SU-DHL-6 (cell line): Measurements from ENCODE around the gene CCDC85C.
A peak's percentile ranks its signal among the peaks of the same experiment; 100 is the strongest.

Experiments
- H2AFZ ChIP-seq: fragments of 200-600 bp; sonication (generic); 2 replicates; pipeline ENCODE4 v1.6.1; 2014; ENCODE audit warnings: low read depth, mild to moderate bottlenecking, moderate library complexity, mixed read lengths, antibody characterized with exemption, low read length; ENCODE audit not compliant: severe bottlenecking
- H3F3A ChIP-seq: fragments of 200-600 bp; shearing (Covaris generic); 2 replicates; pipeline ENCODE4 v1.6.0; 2016; ENCODE audit warnings: antibody characterized with exemption, mild to moderate bottlenecking; ENCODE audit not compliant: insufficient read depth
- H3K27ac ChIP-seq: fragments of 200-600 bp; sonication (generic); 2 replicates; pipeline ENCODE4 v1.5.1; 2016; ENCODE audit warnings: low read depth, mild to moderate bottlenecking, low read length, moderate library complexity, mixed read lengths
- H3K27me3 ChIP-seq: fragments of 200-600 bp; sonication (generic), shearing (Covaris generic); 2 replicates; pipeline ENCODE4 v1.6.0; 2014; ENCODE audit warnings: mild to moderate bottlenecking, low read length
- H3K36me3 ChIP-seq: fragments of 200-600 bp; sonication (generic); 2 replicates; pipeline ENCODE4 v1.6.1; 2014; ENCODE audit warnings: mild to moderate bottlenecking, low read length, mixed read lengths
- H3K4me2 ChIP-seq: fragments of 300-600, 200-600 bp; shearing (Covaris generic), sonication (generic); 2 replicates; pipeline ENCODE4 v1.6.0; 2014; ENCODE audit warnings: low read length, low read depth, mild to moderate bottlenecking; ENCODE audit not compliant: poor library complexity, severe bottlenecking
- H3K4me3 ChIP-seq: fragments of 200-600 bp; sonication (generic); 2 replicates; pipeline ENCODE4 v1.5.1; 2014; ENCODE audit warnings: antibody characterized with exemption, low read length, mild to moderate bottlenecking, mixed read lengths; ENCODE audit not compliant: insufficient read depth, poor library complexity, severe bottlenecking
- H3K79me2 ChIP-seq: fragments of 200-600 bp; sonication (generic); 2 replicates; pipeline ENCODE4 v1.6.1; 2014; ENCODE audit warnings: mild to moderate bottlenecking, low read length, moderate library complexity; ENCODE audit not compliant: insufficient read depth
- H3K9ac ChIP-seq: fragments of 200-600 bp; sonication (generic); 2 replicates; pipeline ENCODE4 v1.7.0; 2014; ENCODE audit warnings: mild to moderate bottlenecking, low read length
- H3K9me2 ChIP-seq: fragments of 200-600 bp; sonication (generic); replicated peaks from 2 replicates; pipeline ENCODE4 v1.6.1; 2014; ENCODE audit warnings: low read length; ENCODE audit not compliant: insufficient read depth
- H3K9me3 ChIP-seq: fragments of 200-600 bp; sonication (generic); 2 replicates; pipeline ENCODE4 v1.6.1; 2014; ENCODE audit warnings: low read length, mixed read lengths; ENCODE audit not compliant: insufficient read depth
- H4K20me1 ChIP-seq: fragments of 200-600 bp; sonication (generic); 2 replicates; pipeline ENCODE4 v1.6.1; 2014; ENCODE audit warnings: low read depth, mild to moderate bottlenecking, antibody characterized with exemption, low read length, moderate library complexity, mixed read lengths
- EZH2phosphoT487 ChIP-seq: fragments of 200-600 bp; sonication (generic), shearing (Covaris generic); conservative IDR thresholded peaks from 2 replicates; pipeline ENCODE4 v1.6.1; 2018; ENCODE audit warnings: mild to moderate bottlenecking, antibody characterized with exemption, low read length, moderate library complexity, mixed read lengths
- TF ChIP-seq, protein P1 (sequence below): fragments of 200-600 bp; sonication (generic); IDR thresholded peaks from one replicate; pipeline ENCODE4 v1.5.1; 2017; ENCODE audit warnings: antibody characterized with exemption, mild to moderate bottlenecking, low read length, moderate library complexity; ENCODE audit not compliant: insufficient read depth, poor library complexity, severe bottlenecking

Gene CCDC85C

DNA sequence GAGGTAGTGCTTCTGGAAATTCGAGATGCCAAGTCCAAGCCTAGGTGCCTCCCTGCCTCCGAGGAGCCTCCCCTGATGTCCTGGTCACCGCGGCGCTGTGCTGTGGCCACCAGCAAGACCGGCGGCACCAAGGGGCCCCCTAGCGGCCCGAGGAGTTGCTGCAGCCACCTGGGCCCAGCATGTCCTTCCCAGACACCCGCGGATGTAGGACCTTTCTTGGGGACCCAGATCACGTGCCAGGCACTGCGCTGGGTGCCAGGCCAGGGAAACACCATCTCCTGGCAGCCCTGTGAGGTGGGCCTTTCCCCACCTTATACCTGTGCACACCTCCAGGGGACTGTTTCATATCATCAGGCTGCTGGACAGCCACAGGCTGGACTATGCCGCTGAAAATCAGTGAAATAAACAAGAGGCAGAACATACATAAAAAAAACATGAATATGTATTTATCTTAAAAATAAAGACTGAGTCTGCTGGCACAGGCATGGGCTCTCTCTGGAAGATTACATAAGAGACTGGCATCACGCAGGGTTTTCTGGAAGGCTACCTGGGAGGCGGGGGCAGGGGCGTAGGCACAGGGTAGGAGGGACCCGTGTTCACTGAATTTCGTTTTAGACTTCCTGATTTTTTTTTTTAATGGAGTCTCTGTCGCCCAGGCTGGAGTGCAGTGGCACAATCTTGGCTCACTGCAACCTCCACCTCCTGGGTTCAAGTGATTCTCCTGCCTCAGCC, 25.0 kb upstream of the CCDC85C start:
- H3K4me2 ChIP-seq, result no peak overlapping the region
- no peaks in the 10 kb centered on the region for H3K27me3 ChIP-seq
- no peaks in the 10 kb centered on the region for H3K9me2 ChIP-seq
- H4K20me1 ChIP-seq, result no peaks in the 10 kb centered on the region
- H2AFZ ChIP-seq, result no peak overlapping the region
- H3K36me3 ChIP-seq, result no peaks in the 10 kb centered on the region
- H3K27ac ChIP-seq, result no peak overlapping the region
- H3K79me2 ChIP-seq, result no peaks in the 10 kb centered on the region
- no peak overlapping the region for H3K9ac ChIP-seq
- no peak overlapping the region for H3K4me3 ChIP-seq
- no peaks in the 10 kb centered on the region for H3F3A ChIP-seq
- H3K9me3 ChIP-seq, result no peaks in the 10 kb centered on the region
- TF ChIP-seq, protein P1, sequence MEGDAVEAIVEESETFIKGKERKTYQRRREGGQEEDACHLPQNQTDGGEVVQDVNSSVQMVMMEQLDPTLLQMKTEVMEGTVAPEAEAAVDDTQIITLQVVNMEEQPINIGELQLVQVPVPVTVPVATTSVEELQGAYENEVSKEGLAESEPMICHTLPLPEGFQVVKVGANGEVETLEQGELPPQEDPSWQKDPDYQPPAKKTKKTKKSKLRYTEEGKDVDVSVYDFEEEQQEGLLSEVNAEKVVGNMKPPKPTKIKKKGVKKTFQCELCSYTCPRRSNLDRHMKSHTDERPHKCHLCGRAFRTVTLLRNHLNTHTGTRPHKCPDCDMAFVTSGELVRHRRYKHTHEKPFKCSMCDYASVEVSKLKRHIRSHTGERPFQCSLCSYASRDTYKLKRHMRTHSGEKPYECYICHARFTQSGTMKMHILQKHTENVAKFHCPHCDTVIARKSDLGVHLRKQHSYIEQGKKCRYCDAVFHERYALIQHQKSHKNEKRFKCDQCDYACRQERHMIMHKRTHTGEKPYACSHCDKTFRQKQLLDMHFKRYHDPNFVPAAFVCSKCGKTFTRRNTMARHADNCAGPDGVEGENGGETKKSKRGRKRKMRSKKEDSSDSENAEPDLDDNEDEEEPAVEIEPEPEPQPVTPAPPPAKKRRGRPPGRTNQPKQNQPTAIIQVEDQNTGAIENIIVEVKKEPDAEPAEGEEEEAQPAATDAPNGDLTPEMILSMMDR, result peak; percentile 93
- no peak for TF ChIP-seq EZH2phosphoT487

GRCh38 chr14:99627510-99628381, 23.7 kb upstream of the CCDC85C start:
- Histone ChIP-seq H3K4me2 (no peak overlapping the region), H2AFZ (no peak overlapping the region), H3K36me3 (no peaks in the 10 kb centered on the region), H3K27ac (no peak overlapping the region), H3K9me3 (no peaks in the 10 kb centered on the region), H4K20me1 (no peaks in the 10 kb centered on the region), H3K79me2 (no peaks in the 10 kb centered on the region), H3K9ac (no peak overlapping the region), H3K27me3 (no peaks in the 10 kb centered on the region), H3F3A (no peaks in the 10 kb centered on the region), H3K9me2 (no peaks in the 10 kb centered on the region), H3K4me3 (no peak overlapping the region)
- TF ChIP-seq, protein P1, result no peak
- no peak for TF ChIP-seq EZH2phosphoT487

DNA sequence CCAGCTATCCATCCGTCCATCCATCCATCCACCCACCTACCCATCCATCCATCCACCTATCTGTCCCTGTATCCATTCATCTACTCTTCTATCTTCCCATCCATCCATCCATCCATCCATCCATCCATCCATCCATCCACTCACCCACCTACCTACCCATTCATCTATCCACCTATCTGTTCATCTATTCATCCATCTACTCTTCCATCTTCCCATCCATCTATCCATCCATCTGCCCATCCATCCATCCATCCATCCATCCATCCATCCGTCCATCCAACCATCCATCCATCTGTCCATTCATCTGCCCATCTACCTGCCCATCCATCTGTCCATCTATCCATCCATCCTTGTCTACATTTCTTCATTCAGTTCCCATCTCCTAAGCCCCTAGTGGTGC, 23.1 kb upstream of the CCDC85C start:
- Histone ChIP-seq H2AFZ (no peak overlapping the region), H3K27ac (no peak overlapping the region), H4K20me1 (no peaks in the 10 kb centered on the region), H3F3A (no peaks in the 10 kb centered on the region), H3K9ac (no peak overlapping the region), H3K4me2 (no peak overlapping the region), H3K9me3 (no peaks in the 10 kb centered on the region), H3K36me3 (no peaks in the 10 kb centered on the region), H3K9me2 (no peaks in the 10 kb centered on the region), H3K79me2 (no peaks in the 10 kb centered on the region), H3K27me3 (no peaks in the 10 kb centered on the region), H3K4me3 (no peak overlapping the region)
- no peak for TF ChIP-seq EZH2phosphoT487
- TF ChIP-seq, protein P1, result no peak
